Measurements from ENCODE around the gene COX20. TPM values are rescaled to one million over a fixed set of nuclear protein-coding genes. Genes with fewer than 3 reads are reported as not detected.
A peak's percentile ranks its signal among the peaks of the same experiment; 100 is the strongest.

COX20 gene
- total and polyA plus RNA-seq, 2 of the 8 experiments (the other 6 are each of a cell fraction or from before 2014, with no cell fraction given) = 17.5 to 28.8 TPM

- no peak for DNase-seq (ENCODE audit: low read depth in 1 of 2, low spot score in 2 of 2)
- Histone ChIP-seq H3K36me3 (ENCODE audit: control insufficient read depth in 2 of 4, insufficient read depth in 4 of 4, low read length in 3 of 4) (no peaks in the 10 kb centered on the region), H2BK15ac (ENCODE audit: low read length) (no peak overlapping the region), H3K27ac (ENCODE audit: low read depth, low read length) (no peak overlapping the region), H3K4me1 (replicated peaks in 1 of 4; ENCODE audit: control insufficient read depth in 3 of 4, insufficient read depth in 4 of 4, low read length in 3 of 4) (peaks cover 1 to 9% (median 3%) of the 10 kb centered on the region in 4 experiments; a peak in 6 of 7 replicates), H3K23ac (ENCODE audit: insufficient read length) (no peak overlapping the region), H3K9ac (replicated peaks in 1 of 4; ENCODE audit: extremely low read depth in 1 of 4, low read depth in 3 of 4, low read length in 3 of 4) (no peak overlapping the region), H3K4me2 (ENCODE audit: insufficient read depth in 1 of 2, low read depth in 2 of 2, low read length in 2 of 2) (no peak overlapping the region), H3K56ac (replicated peaks; ENCODE audit: insufficient read length, low read depth, low read length) (no peak overlapping the region), H2BK5ac (ENCODE audit: low read depth, low read length) (peak overlapping the region; percentile 44; the same call in 1 of the 2 replicates), H2BK20ac (ENCODE audit: low read length) (no peak overlapping the region), H4K8ac (ENCODE audit: extremely low read depth, insufficient read depth, low read length) (no peak overlapping the region), H4K20me1 (replicated peaks in 1 of 2; ENCODE audit: control insufficient read depth in 1 of 2, insufficient read depth in 2 of 2, low read length in 2 of 2) (no peaks in the 10 kb centered on the region), H3K79me1 (ENCODE audit: low read depth, low read length) (no peaks in the 10 kb centered on the region), H2BK120ac (replicated peaks; ENCODE audit: low read depth, low read length) (no peak overlapping the region), H3K27me3 (replicated peaks in 1 of 4; ENCODE audit: control insufficient read depth in 3 of 4, extremely low read depth in 1 of 4, insufficient read depth in 3 of 4, low read length in 3 of 4) (no peaks in the 10 kb centered on the region), H4K91ac (replicated peaks; ENCODE audit: insufficient read length, low read length) (peak overlapping the region; percentile 10), H2AFZ (ENCODE audit: low read length) (0 out of 2 replicates have a peak overlapping the region, but pooled peaks have one; percentile 17), H3K9me3 (ENCODE audit: insufficient read depth in 2 of 2, low read depth in 1 of 2, low read length in 1 of 2) (no peaks in the 10 kb centered on the region), H3K4me3 (ENCODE audit: extremely low read depth in 1 of 4, insufficient read depth in 2 of 4, low read depth in 3 of 4, low read length in 4 of 4) (no peak overlapping the region), H3K18ac (ENCODE audit: extremely low read depth, low read length) (no peak overlapping the region), H3K4ac (replicated peaks; ENCODE audit: insufficient read length, low read depth, low read length) (no peak overlapping the region), H4K5ac (ENCODE audit: insufficient read length, low read depth, low read length) (no peak overlapping the region), H3K79me2 (ENCODE audit: control insufficient read depth in 1 of 2, insufficient read depth in 2 of 2, low read length in 2 of 2) (no peaks in the 10 kb centered on the region), H2AK5ac (ENCODE audit: low read depth, low read length) (no peak overlapping the region), H3K14ac (ENCODE audit: insufficient read length) (no peak overlapping the region), H3K23me2 (ENCODE audit: low read depth, low read length) (no peaks in the 10 kb centered on the region), H2BK12ac (ENCODE audit: low read depth, low read length) (no peak overlapping the region; the same call in 1 of the 2 replicates)
- ChIA-PET POLR2A (ENCODE audit: partially characterized antibody) (interaction anchor here (0.9 kb wide), 1 partner anchor 24 kb away, joined by 4 read pairs; no protein-coding TSS in a partner anchor), CTCF (ENCODE audit: partially characterized antibody) (interaction anchor here (0.6 to 2.4 kb wide), 3 partner anchors 9 to 71 kb away, joined by 3 to 12 read pairs (median 7); no protein-coding TSS in a partner anchor)
- TF ChIP-seq NANOG (IDR thresholded peaks at IDR 0.05; ENCODE audit: insufficient read depth, low read depth, low read length, poor library complexity, severe bottlenecking) = no peak
- TF ChIP-seq RAD21 (IDR thresholded peaks at IDR 0.05 in 1 of 2, conservative IDR thresholded peaks at IDR 0.05 in 1 of 2; ENCODE audit: low read depth in 2 of 2, low read length in 2 of 2) = no peak
- TF ChIP-seq TAF1 (IDR thresholded peaks at IDR 0.05; ENCODE audit: low read depth, low read length) = no peak
- no peak for TF ChIP-seq YY1 (IDR thresholded peaks at IDR 0.05; ENCODE audit: low read depth, low read length)
- TF ChIP-seq CHD2 (IDR thresholded peaks at IDR 0.05; ENCODE audit: low read length) = no peak
- TF ChIP-seq RNF2 (IDR thresholded peaks at IDR 0.05; ENCODE audit: borderline replicate concordance, low read depth, low read length, missing control alignments, poor library complexity, severe bottlenecking) = no peak
- no peak for FAIRE-seq
- 98% methylated on average over 22 of the region's 22 CpGs; no CpG with 5 or more reads in 1 of the 2 experiments for WGBS, 2 experiments (ENCODE audit: extremely low coverage in 1 of 2, insufficient coverage in 1 of 2, insufficient read length in 1 of 2, insufficient replicate concordance in 2 of 2, low coverage in 1 of 2, low lambda C conversion rate in 2 of 2, missing lambda C conversion rate in 1 of 2)
Observed at GRCh38 chr1:244810221-244810620, 25.2 kb upstream of the COX20 start.

Data from H1 (cell line).